HEK293 (cell line): Measurements from ENCODE around the gene OR2D3.

Source experiments
- EGR2 ChIP-seq: fragments of 450-650 bp; formaldehyde crosslinking; IDR thresholded peaks from 2 replicates; pipeline ENCODE4 v1.5.1; 2016; ENCODE audit warnings: low read depth, missing biosample characterization, missing genetic modification characterization
- GLI2 ChIP-seq: fragments of 450-650 bp; formaldehyde crosslinking; IDR thresholded peaks from 2 replicates; pipeline ENCODE4; 2017; ENCODE audit warnings: missing biosample characterization, missing genetic modification characterization, low read depth, borderline replicate concordance
- GLIS1 ChIP-seq: fragments of 450-650 bp; formaldehyde crosslinking; IDR thresholded peaks from 2 replicates; pipeline ENCODE4 v1.5.1; 2016; ENCODE audit warnings: missing biosample characterization, missing genetic modification characterization
- KLF10 ChIP-seq: fragments of 450-650 bp; IDR thresholded peaks from 2 replicates; pipeline ENCODE4 v1.5.1; 2018; ENCODE audit warnings: missing biosample characterization, mild to moderate bottlenecking, missing genetic modification characterization
- MZF1 ChIP-seq: fragments of 450-650 bp; formaldehyde crosslinking; IDR thresholded peaks from 2 replicates; pipeline ENCODE4 v1.5.1; 2017; ENCODE audit warnings: missing biosample characterization, missing genetic modification characterization, borderline replicate concordance
- OVOL3 ChIP-seq: fragments of 450-650 bp; formaldehyde crosslinking; IDR thresholded peaks from 2 replicates; pipeline ENCODE4 v1.5.1; 2016; ENCODE audit warnings: missing biosample characterization, missing genetic modification characterization
- PRDM4 ChIP-seq: fragments of 450-650 bp; formaldehyde crosslinking; IDR thresholded peaks from 2 replicates; pipeline ENCODE4 v1.5.1; 2017; ENCODE audit warnings: missing biosample characterization, missing genetic modification characterization
- SETDB1 ChIP-seq: IDR thresholded peaks from one replicate; pipeline ENCODE4 v1.6.1; 2017; ENCODE audit warnings: mild to moderate bottlenecking, low read length, moderate library complexity, mixed read lengths; ENCODE audit not compliant: insufficient read length
- SP7 ChIP-seq: fragments of 450-650 bp; formaldehyde crosslinking; IDR thresholded peaks from 2 replicates; pipeline ENCODE4 v1.5.1; 2016; ENCODE audit warnings: missing biosample characterization, missing genetic modification characterization
- WT1 ChIP-seq: fragments of 450-650 bp; formaldehyde crosslinking; IDR thresholded peaks from 2 replicates; pipeline ENCODE4 v1.5.1; 2016; ENCODE audit warnings: missing biosample characterization, missing genetic modification characterization
- YY2 ChIP-seq: fragments of 450-650 bp; formaldehyde crosslinking; IDR thresholded peaks from 2 replicates; pipeline ENCODE4 v1.5.1; 2016; ENCODE audit warnings: missing biosample characterization, missing genetic modification characterization
- ZBTB1 ChIP-seq: fragments of 450-650 bp; formaldehyde crosslinking; IDR thresholded peaks from 2 replicates; pipeline ENCODE4 v1.5.1; 2016; ENCODE audit warnings: missing biosample characterization, missing genetic modification characterization
- ZNF138 ChIP-seq: fragments of 450-650 bp; formaldehyde crosslinking; IDR thresholded peaks from 2 replicates; pipeline ENCODE4 v1.5.1; 2016; ENCODE audit warnings: missing biosample characterization, missing genetic modification characterization, borderline replicate concordance
- ZNF140 ChIP-seq: fragments of 450-650 bp; formaldehyde crosslinking; IDR thresholded peaks from 2 replicates; pipeline ENCODE4 v1.5.1; 2016; ENCODE audit warnings: missing biosample characterization, missing genetic modification characterization
- ZNF146 ChIP-seq: fragments of 450-650 bp; formaldehyde crosslinking; IDR thresholded peaks from 2 replicates; pipeline ENCODE4 v1.5.1; 2016; ENCODE audit warnings: missing biosample characterization, missing genetic modification characterization
- ZNF184 ChIP-seq: fragments of 450-650 bp; IDR thresholded peaks from 2 replicates; pipeline ENCODE4 v1.5.1; 2018; ENCODE audit warnings: missing biosample characterization, mild to moderate bottlenecking, missing genetic modification characterization
- ZNF23 ChIP-seq: fragments of 450-650 bp; formaldehyde crosslinking; IDR thresholded peaks from 2 replicates; pipeline ENCODE4 v1.5.1; 2016; ENCODE audit warnings: missing biosample characterization, missing genetic modification characterization, borderline replicate concordance
- ZNF292 ChIP-seq: fragments of 450-650 bp; formaldehyde crosslinking; IDR thresholded peaks from 2 replicates; pipeline ENCODE4 v1.5.1; 2016; ENCODE audit warnings: low read depth, missing biosample characterization, missing genetic modification characterization, borderline replicate concordance
- ZNF311 ChIP-seq: fragments of 450-650 bp; formaldehyde crosslinking; IDR thresholded peaks from 2 replicates; pipeline ENCODE4 v1.5.1; 2017; ENCODE audit warnings: missing biosample characterization, missing genetic modification characterization, borderline replicate concordance
- ZNF366 ChIP-seq: fragments of 450-650 bp; formaldehyde crosslinking; conservative IDR thresholded peaks from 2 replicates; pipeline ENCODE4 v1.5.1; 2016; ENCODE audit warnings: missing biosample characterization, missing genetic modification characterization
- ZNF433 ChIP-seq: fragments of 450-650 bp; formaldehyde crosslinking; IDR thresholded peaks from 2 replicates; pipeline ENCODE4 v1.5.1; 2016; ENCODE audit warnings: missing biosample characterization, missing genetic modification characterization, low read depth
- ZNF530 ChIP-seq: fragments of 450-650 bp; formaldehyde crosslinking; IDR thresholded peaks from 2 replicates; pipeline ENCODE4 v1.5.1; 2016; ENCODE audit warnings: low read depth, missing biosample characterization, missing genetic modification characterization
- ZNF544 ChIP-seq: fragments of 450-650 bp; formaldehyde crosslinking; IDR thresholded peaks from 2 replicates; pipeline ENCODE4 v1.5.0; 2017; ENCODE audit warnings: missing biosample characterization, missing genetic modification characterization
- ZNF561 ChIP-seq: fragments of 450-650 bp; IDR thresholded peaks from 2 replicates; pipeline ENCODE4 v1.5.1; 2018; ENCODE audit warnings: missing biosample characterization, missing genetic modification characterization, borderline replicate concordance
- ZNF621 ChIP-seq: fragments of 450-650 bp; formaldehyde crosslinking; IDR thresholded peaks from 2 replicates; pipeline ENCODE4 v1.5.1; 2017; ENCODE audit warnings: missing biosample characterization, missing genetic modification characterization
- ZNF629 ChIP-seq: fragments of 450-650 bp; formaldehyde crosslinking; IDR thresholded peaks from 2 replicates; pipeline ENCODE4 v1.5.1; 2017; ENCODE audit warnings: missing biosample characterization, missing genetic modification characterization
- ZNF645 ChIP-seq: fragments of 450-650 bp; formaldehyde crosslinking; IDR thresholded peaks from 2 replicates; pipeline ENCODE4; 2016; ENCODE audit warnings: missing biosample characterization, missing genetic modification characterization
- ZNF660 ChIP-seq: fragments of 450-650 bp; IDR thresholded peaks from 2 replicates; pipeline ENCODE4 v1.5.1; 2018; ENCODE audit warnings: missing biosample characterization, mild to moderate bottlenecking, missing genetic modification characterization
- ZNF747 ChIP-seq: fragments of 450-650 bp; formaldehyde crosslinking; IDR thresholded peaks from 2 replicates; pipeline ENCODE4 v1.5.1; 2016; ENCODE audit warnings: missing biosample characterization, missing genetic modification characterization
- ZNF777 ChIP-seq: fragments of 450-650 bp; formaldehyde crosslinking; IDR thresholded peaks from 2 replicates; pipeline ENCODE4 v1.5.1; 2017; ENCODE audit warnings: missing biosample characterization, missing genetic modification characterization, borderline replicate concordance
- ZNF843 ChIP-seq: fragments of 450-650 bp; formaldehyde crosslinking; IDR thresholded peaks from 2 replicates; pipeline ENCODE4 v1.5.1; 2016; ENCODE audit warnings: missing biosample characterization, missing genetic modification characterization
- TF ChIP-seq, protein P1 (sequence below): fragments of 450-650 bp; IDR thresholded peaks from 2 replicates; pipeline ENCODE4 v1.5.1; 2018; ENCODE audit warnings: missing biosample characterization, mild to moderate bottlenecking, missing genetic modification characterization
- TF ChIP-seq, protein P2 (sequence below): fragments of 450-650 bp; formaldehyde crosslinking; IDR thresholded peaks from 2 replicates; pipeline ENCODE4 v1.5.1; 2016; ENCODE audit warnings: missing biosample characterization, missing genetic modification characterization
- TF ChIP-seq, protein P3 (sequence below): fragments of 450-650 bp; formaldehyde crosslinking; IDR thresholded peaks from 2 replicates; pipeline ENCODE4 v1.5.1; 2016; ENCODE audit warnings: missing biosample characterization, missing genetic modification characterization

The OR2D3 gene

DNA sequence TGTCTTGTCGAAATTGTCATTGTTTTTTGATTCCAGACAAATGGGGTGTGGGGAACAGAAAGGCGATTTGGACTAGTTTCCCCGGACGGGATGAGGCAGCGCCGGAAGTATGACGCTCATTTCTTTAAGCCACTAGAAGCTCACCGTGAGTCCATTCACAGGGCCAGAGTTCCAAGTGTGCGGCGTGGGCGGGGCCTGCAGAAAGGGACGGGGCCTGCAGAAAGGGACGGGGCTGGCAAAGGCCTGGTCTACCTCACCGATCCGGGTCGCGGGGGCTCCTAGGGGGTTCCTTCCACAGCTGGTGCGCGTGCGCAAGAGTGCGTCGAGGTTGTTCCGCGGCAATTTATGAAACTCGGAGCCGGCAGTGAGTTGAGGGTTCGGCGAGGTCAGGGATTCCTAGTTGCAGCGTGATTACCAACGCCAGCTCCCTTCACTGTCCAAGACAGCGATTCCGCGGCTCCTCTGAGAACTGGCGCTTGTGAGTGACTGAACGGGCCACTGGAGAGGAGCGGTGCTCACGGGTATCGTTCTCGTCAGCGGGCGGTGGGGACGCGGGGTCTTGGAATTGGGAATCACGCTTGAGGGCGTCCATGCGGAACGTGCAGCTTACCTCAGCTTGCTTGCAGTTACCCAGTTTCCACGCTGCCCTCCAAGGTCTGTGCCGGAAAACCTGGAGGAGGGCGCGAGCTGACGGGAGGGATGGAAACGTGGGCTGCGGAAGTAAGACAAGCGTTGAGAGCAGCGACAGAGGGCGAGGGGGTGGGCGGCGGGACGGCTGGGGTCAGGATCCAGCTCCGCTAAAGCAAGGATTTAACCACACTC, 5.6 kb downstream of the OR2D3 start, which contains the start of gene ZNF215 (continued):
- no peak for TF ChIP-seq PRDM4 (tag by site-specific recombination)
- TF ChIP-seq ZNF747 (tag by site-specific recombination) = no peak
- TF ChIP-seq ZNF140 (tag by site-specific recombination) = no peak
- TF ChIP-seq ZNF660 (tag by site-specific recombination) = peak; percentile 14; the same call in 1 of the 2 replicates
- TF ChIP-seq ZNF544 = no peak
- TF ChIP-seq ZNF777 (tag by site-specific recombination) = peak; percentile 44; the same call in 1 of the 2 replicates
- no peak for TF ChIP-seq ZNF311 (tag by site-specific recombination)
- no peak for TF ChIP-seq WT1
- TF ChIP-seq ZNF621 (tag by site-specific recombination) = no peak
- no peak for TF ChIP-seq SETDB1
- no peak for TF ChIP-seq ZBTB1 (tag by site-specific recombination)
- no peak for TF ChIP-seq ZNF184
- TF ChIP-seq ZNF146 (tag by site-specific recombination) = no peak
- TF ChIP-seq KLF10 (tag by site-specific recombination) = no peak
- TF ChIP-seq SP7 = no peak; the same call in 1 of the 2 replicates
- TF ChIP-seq GLI2 (tag by site-specific recombination) = no peak
- peak; percentile 91 for TF ChIP-seq EGR2 (tag by site-specific recombination)
- TF ChIP-seq, protein P1, sequence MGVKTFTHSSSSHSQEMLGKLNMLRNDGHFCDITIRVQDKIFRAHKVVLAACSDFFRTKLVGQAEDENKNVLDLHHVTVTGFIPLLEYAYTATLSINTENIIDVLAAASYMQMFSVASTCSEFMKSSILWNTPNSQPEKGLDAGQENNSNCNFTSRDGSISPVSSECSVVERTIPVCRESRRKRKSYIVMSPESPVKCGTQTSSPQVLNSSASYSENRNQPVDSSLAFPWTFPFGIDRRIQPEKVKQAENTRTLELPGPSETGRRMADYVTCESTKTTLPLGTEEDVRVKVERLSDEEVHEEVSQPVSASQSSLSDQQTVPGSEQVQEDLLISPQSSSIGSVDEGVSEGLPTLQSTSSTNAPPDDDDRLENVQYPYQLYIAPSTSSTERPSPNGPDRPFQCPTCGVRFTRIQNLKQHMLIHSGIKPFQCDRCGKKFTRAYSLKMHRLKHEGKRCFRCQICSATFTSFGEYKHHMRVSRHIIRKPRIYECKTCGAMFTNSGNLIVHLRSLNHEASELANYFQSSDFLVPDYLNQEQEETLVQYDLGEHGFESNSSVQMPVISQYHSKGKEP (tag by site-specific recombination) = 0 out of 2 replicates have a peak, but pooled peaks have one; percentile 21
- no peak for TF ChIP-seq ZNF843
- peak; percentile 24; the same call in 1 of the 2 replicates for TF ChIP-seq ZNF366
- no peak for TF ChIP-seq ZNF645 (tag by site-specific recombination)
- no peak for TF ChIP-seq ZNF292
- no peak for TF ChIP-seq YY2 (tag by site-specific recombination)
- TF ChIP-seq, protein P2, sequence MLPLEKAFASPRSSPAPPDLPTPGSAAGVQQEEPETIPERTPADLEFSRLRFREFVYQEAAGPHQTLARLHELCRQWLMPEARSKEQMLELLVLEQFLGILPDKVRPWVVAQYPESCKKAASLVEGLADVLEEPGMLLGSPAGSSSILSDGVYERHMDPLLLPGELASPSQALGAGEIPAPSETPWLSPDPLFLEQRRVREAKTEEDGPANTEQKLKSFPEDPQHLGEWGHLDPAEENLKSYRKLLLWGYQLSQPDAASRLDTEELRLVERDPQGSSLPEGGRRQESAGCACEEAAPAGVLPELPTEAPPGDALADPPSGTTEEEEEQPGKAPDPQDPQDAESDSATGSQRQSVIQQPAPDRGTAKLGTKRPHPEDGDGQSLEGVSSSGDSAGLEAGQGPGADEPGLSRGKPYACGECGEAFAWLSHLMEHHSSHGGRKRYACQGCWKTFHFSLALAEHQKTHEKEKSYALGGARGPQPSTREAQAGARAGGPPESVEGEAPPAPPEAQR (tag by site-specific recombination) = no peak
- TF ChIP-seq ZNF530 = no peak
- no peak for TF ChIP-seq ZNF561 (tag by site-specific recombination)
- TF ChIP-seq MZF1 (tag by site-specific recombination) = no peak
- TF ChIP-seq OVOL3 (tag by site-specific recombination) = no peak
- TF ChIP-seq ZNF23 (tag by site-specific recombination) = no peak
- no peak for TF ChIP-seq GLIS1 (tag by site-specific recombination)
- TF ChIP-seq ZNF629 (tag by site-specific recombination) = no peak; the same call in 1 of the 2 replicates
- no peak for TF ChIP-seq ZNF433 (tag by site-specific recombination)
- TF ChIP-seq, protein P3, sequence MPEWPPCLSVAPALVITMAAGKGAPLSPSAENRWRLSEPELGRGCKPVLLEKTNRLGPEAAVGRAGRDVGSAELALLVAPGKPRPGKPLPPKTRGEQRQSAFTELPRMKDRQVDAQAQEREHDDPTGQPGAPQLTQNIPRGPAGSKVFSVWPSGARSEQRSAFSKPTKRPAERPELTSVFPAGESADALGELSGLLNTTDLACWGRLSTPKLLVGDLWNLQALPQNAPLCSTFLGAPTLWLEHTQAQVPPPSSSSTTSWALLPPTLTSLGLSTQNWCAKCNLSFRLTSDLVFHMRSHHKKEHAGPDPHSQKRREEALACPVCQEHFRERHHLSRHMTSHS (tag by site-specific recombination) = no peak
- no peak for TF ChIP-seq ZNF138
